HepG2 (cell line): ENCODE measurements around the gene PGPEP1. TPM values are rescaled to one million over a fixed set of nuclear protein-coding genes. Genes with fewer than 3 reads are reported as not detected.
A peak's percentile ranks its signal among the peaks of the same experiment; 100 is the strongest.

Experiments used
- CEBPB ChIP-seq: IDR thresholded peaks from 2 replicates; pipeline ENCODE4 v1.6.1; 2011; ENCODE audit warnings: low read depth, low read length, improper control_type of control experiment, borderline replicate concordance
- E2F2 ChIP-seq: sonication (generic); formaldehyde crosslinking; IDR thresholded peaks from 2 replicates; pipeline ENCODE4 v1.4.0; 2020; ENCODE audit warnings: missing genetic modification reagents, borderline replicate concordance
- GATAD2A ChIP-seq: IDR thresholded peaks from 2 replicates; pipeline ENCODE4 v1.6.1; 2016
- GLI4 ChIP-seq: sonication (generic); formaldehyde crosslinking; IDR thresholded peaks from 2 replicates; pipeline ENCODE4 v1.5.1; 2020; ENCODE audit warnings: missing genetic modification reagents, mild to moderate bottlenecking, moderate library complexity, borderline replicate concordance
- HCFC1 ChIP-seq: fragments of 150-350 bp; IDR thresholded peaks from 2 replicates; pipeline ENCODE4 v1.6.1; 2014; ENCODE audit warnings: low read depth, low read length
- HNRNPK ChIP-seq: fragments of 200-400 bp; formaldehyde crosslinking; IDR thresholded peaks from 2 replicates; pipeline ENCODE4 v1.6.1; 2018; ENCODE audit warnings: low read length, low read depth, moderate library complexity, mild to moderate bottlenecking; ENCODE audit not compliant: poor library complexity, severe bottlenecking
- MATR3 ChIP-seq: sonication (generic); formaldehyde crosslinking; IDR thresholded peaks from 2 replicates; pipeline ENCODE4 v1.4.0; 2020; ENCODE audit warnings: missing genetic modification reagents
- MED13 ChIP-seq: sonication (generic); formaldehyde crosslinking; IDR thresholded peaks from 2 replicates; pipeline ENCODE4 v1.5.0; 2020; ENCODE audit warnings: missing genetic modification reagents
- NR2F1 ChIP-seq, 2 experiments: fragments of 450-650 bp in 1 of 2; formaldehyde crosslinking in 1 of 2; IDR thresholded peaks; 2 replicates each; pipeline versions ENCODE4 v1.5.0 to v1.6.1; 2016 to 2020; ENCODE audit warnings: mild to moderate bottlenecking in 1 of 2, missing compliant biosample characterization in 1 of 2, missing genetic modification reagents in 1 of 2, moderate library complexity in 1 of 2
- RBM22 ChIP-seq: fragments of 200-400 bp; formaldehyde crosslinking; optimal IDR thresholded peaks from 2 replicates; pipeline ENCODE3; 2017; ENCODE audit warnings: mild to moderate bottlenecking, low read length, moderate library complexity
- SIX1 ChIP-seq: sonication (generic); formaldehyde crosslinking; IDR thresholded peaks from 2 replicates; pipeline ENCODE4 v1.4.0; 2020; ENCODE audit warnings: missing genetic modification reagents, borderline replicate concordance
- SIX4 ChIP-seq: sonication (generic); formaldehyde crosslinking; IDR thresholded peaks from 2 replicates; pipeline ENCODE4 v1.4.0; 2020; ENCODE audit warnings: missing genetic modification reagents
- TRIM24 ChIP-seq: sonication (generic); formaldehyde crosslinking; IDR thresholded peaks from 2 replicates; pipeline ENCODE4 v1.8.0; 2022; ENCODE audit warnings: mild to moderate bottlenecking, missing genetic modification reagents
- ZC3H4 ChIP-seq: sonication (generic); formaldehyde crosslinking; IDR thresholded peaks from 2 replicates; pipeline ENCODE4 v1.4.0; 2020; ENCODE audit warnings: missing genetic modification reagents, borderline replicate concordance
- ZFP90 ChIP-seq: sonication (generic); formaldehyde crosslinking; IDR thresholded peaks from 2 replicates; pipeline ENCODE4 v1.8.0; 2022; ENCODE audit warnings: missing genetic modification reagents, mild to moderate bottlenecking, inconsistent platforms, borderline replicate concordance
- ZNF138 ChIP-seq: sonication (generic); formaldehyde crosslinking; IDR thresholded peaks from 2 replicates; pipeline ENCODE4 v1.5.0; 2020; ENCODE audit warnings: mild to moderate bottlenecking, low read depth, missing genetic modification reagents
- ZNF230 ChIP-seq: sonication (generic); formaldehyde crosslinking; IDR thresholded peaks from 2 replicates; pipeline ENCODE4 v1.4.0; 2020; ENCODE audit warnings: mild to moderate bottlenecking, missing genetic modification reagents
- ZNF263 ChIP-seq: sonication (generic); formaldehyde crosslinking; IDR thresholded peaks from 2 replicates; pipeline ENCODE4 v1.4.0; 2020; ENCODE audit warnings: missing genetic modification reagents
- ZNF414 ChIP-seq: sonication (generic); formaldehyde crosslinking; IDR thresholded peaks from 2 replicates; pipeline ENCODE4 v1.5.0; 2020; ENCODE audit warnings: missing genetic modification reagents
- ZNF446 ChIP-seq: sonication (generic); formaldehyde crosslinking; IDR thresholded peaks from 2 replicates; pipeline ENCODE4 v1.5.0; 2020; ENCODE audit warnings: mild to moderate bottlenecking, missing genetic modification reagents
- ZNF709 ChIP-seq: sonication (generic); formaldehyde crosslinking; IDR thresholded peaks from 2 replicates; pipeline ENCODE4 v1.5.0; 2020; ENCODE audit warnings: mild to moderate bottlenecking, missing genetic modification reagents
- ZNF724P ChIP-seq: sonication (generic); formaldehyde crosslinking; IDR thresholded peaks from 2 replicates; pipeline ENCODE4 v1.8.0; 2022; ENCODE audit warnings: missing genetic modification reagents, borderline replicate concordance
- ZNF879 ChIP-seq: sonication (generic); formaldehyde crosslinking; IDR thresholded peaks from 2 replicates; pipeline ENCODE4 v1.8.1; 2023; ENCODE audit warnings: missing genetic modification reagents
- polyA plus RNA-seq, 8 experiments: library from polyadenylated mRNA; depleted of rRNA in 3 of 8; stranded (reverse) in 7 of 8; unstranded in 1 of 8; fragments of >200 nt; fragmentation: Illumina TruSeq in 4 of 8; extraction: Trizol in 4 of 8; gene quantifications; 2 replicates each; pipeline versions ENCODE4 v1.2.1 to v1.2.3, GENCODE V29; 2011 to 2016; ENCODE audit warnings: low read depth in 4 of 8, missing spikeins in 1 of 8, mixed read lengths in 1 of 8; ENCODE audit not compliant: insufficient read depth in 1 of 8
- total RNA-seq, 5 experiments: library from RNA; depleted of rRNA; stranded (reverse); fragments of >200 nt; fragmentation: Illumina TruSeq; extraction: Trizol; gene quantifications; 2 replicates each; pipeline ENCODE4 v1.2.3, GENCODE V29; 2016; ENCODE audit warnings: low read depth in 1 of 5
- TF ChIP-seq, protein P1 (sequence below): sonication (generic); formaldehyde crosslinking; conservative IDR thresholded peaks from 2 replicates; pipeline ENCODE4 v1.8.0; 2022; ENCODE audit warnings: low read depth, missing genetic modification reagents

The PGPEP1 gene
- total and polyA plus RNA-seq, 2 of the 13 experiments (the other 11 are each of a cell fraction or from before 2014, with no cell fraction given) = 53.1 to 56.6 TPM

GRCh38 chr19:18388100-18388959 is 47.9 kb downstream of the PGPEP1 start (continued):
- no peak for TF ChIP-seq SIX1
- TF ChIP-seq GATAD2A (CRISPR knock-in tag) = peak; percentile 38; the same call in 1 of the 2 replicates
- peak; percentile 90 for TF ChIP-seq ZNF230
- peak; percentile 79; the same call in 1 of the 2 replicates for TF ChIP-seq GLI4 (CRISPR knock-in tag)
- peak; percentile 72; the same call in 1 of the 2 replicates for TF ChIP-seq ZNF879 (CRISPR knock-in tag)
- TF ChIP-seq ZFP90 (CRISPR knock-in tag) = peak; percentile 75; the same call in 1 of the 2 replicates
- TF ChIP-seq RBM22 = no peak
- no peak for TF ChIP-seq E2F2 (CRISPR knock-in tag)
- TF ChIP-seq CEBPB = no peak
- TF ChIP-seq SIX4 (CRISPR knock-in tag) = no peak
- TF ChIP-seq MATR3 (CRISPR knock-in tag) = no peak
- TF ChIP-seq ZNF446 (CRISPR knock-in tag) = no peak
- TF ChIP-seq HCFC1 = no peak
- no peak for TF ChIP-seq TRIM24
- TF ChIP-seq ZC3H4 (CRISPR knock-in tag) = no peak
- TF ChIP-seq NR2F1 (CRISPR knock-in tag; IDR thresholded peaks at IDR 0.05) = peak in 1 of 2 experiments; percentile 6; a peak in 1 of 4 replicates
- TF ChIP-seq, protein P1, sequence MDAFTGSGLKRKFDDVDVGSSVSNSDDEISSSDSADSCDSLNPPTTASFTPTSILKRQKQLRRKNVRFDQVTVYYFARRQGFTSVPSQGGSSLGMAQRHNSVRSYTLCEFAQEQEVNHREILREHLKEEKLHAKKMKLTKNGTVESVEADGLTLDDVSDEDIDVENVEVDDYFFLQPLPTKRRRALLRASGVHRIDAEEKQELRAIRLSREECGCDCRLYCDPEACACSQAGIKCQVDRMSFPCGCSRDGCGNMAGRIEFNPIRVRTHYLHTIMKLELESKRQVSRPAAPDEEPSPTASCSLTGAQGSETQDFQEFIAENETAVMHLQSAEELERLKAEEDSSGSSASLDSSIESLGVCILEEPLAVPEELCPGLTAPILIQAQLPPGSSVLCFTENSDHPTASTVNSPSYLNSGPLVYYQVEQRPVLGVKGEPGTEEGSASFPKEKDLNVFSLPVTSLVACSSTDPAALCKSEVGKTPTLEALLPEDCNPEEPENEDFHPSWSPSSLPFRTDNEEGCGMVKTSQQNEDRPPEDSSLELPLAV (CRISPR knock-in tag) = no peak
- TF ChIP-seq ZNF414 (CRISPR knock-in tag) = peak; percentile 54; the same call in 1 of the 2 replicates
- TF ChIP-seq ZNF724P (CRISPR knock-in tag) = peak; percentile 38; the same call in 1 of the 2 replicates
- TF ChIP-seq ZNF263 (CRISPR knock-in tag) = peak; percentile 64; the same call in 1 of the 2 replicates
- TF ChIP-seq ZNF709 (CRISPR knock-in tag) = no peak; the same call in 1 of the 2 replicates
- peak; percentile 57; the same call in 1 of the 2 replicates for TF ChIP-seq ZNF138 (CRISPR knock-in tag)
- TF ChIP-seq HNRNPK = peak; percentile 74
- peak; percentile 91; the same call in 1 of the 2 replicates for TF ChIP-seq MED13 (CRISPR knock-in tag)
